Mammary epithelial cell (primary cell): ENCODE data around the gene STK24.

Source experiments
- EZH2 ChIP-seq: IDR thresholded peaks from 2 replicates; pipeline ENCODE4 v1.6.1; 2012; ENCODE audit warnings: low read length, inconsistent platforms, borderline replicate concordance
- TF ChIP-seq, protein P1 (sequence below), 2 donors: IDR thresholded peaks in 1 of 2; conservative IDR thresholded peaks in 1 of 2; 2 replicates each; pipeline ENCODE4 v1.5.1; 2011 to 2012; ENCODE audit warnings: inconsistent platforms in 2 of 2, low read length in 2 of 2, mild to moderate bottlenecking in 2 of 2, control low read depth in 1 of 2, low read depth in 1 of 2; ENCODE audit not compliant: insufficient read depth in 1 of 2; ENCODE audit errors: extremely low read depth in 1 of 2

- TF ChIP-seq, protein P1, sequence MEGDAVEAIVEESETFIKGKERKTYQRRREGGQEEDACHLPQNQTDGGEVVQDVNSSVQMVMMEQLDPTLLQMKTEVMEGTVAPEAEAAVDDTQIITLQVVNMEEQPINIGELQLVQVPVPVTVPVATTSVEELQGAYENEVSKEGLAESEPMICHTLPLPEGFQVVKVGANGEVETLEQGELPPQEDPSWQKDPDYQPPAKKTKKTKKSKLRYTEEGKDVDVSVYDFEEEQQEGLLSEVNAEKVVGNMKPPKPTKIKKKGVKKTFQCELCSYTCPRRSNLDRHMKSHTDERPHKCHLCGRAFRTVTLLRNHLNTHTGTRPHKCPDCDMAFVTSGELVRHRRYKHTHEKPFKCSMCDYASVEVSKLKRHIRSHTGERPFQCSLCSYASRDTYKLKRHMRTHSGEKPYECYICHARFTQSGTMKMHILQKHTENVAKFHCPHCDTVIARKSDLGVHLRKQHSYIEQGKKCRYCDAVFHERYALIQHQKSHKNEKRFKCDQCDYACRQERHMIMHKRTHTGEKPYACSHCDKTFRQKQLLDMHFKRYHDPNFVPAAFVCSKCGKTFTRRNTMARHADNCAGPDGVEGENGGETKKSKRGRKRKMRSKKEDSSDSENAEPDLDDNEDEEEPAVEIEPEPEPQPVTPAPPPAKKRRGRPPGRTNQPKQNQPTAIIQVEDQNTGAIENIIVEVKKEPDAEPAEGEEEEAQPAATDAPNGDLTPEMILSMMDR (conservative IDR thresholded peaks at IDR 0.05 in 1 of 2, IDR thresholded peaks at IDR 0.05 in 1 of 2; ENCODE audit: extremely low read depth in 1 of 2, insufficient read depth in 1 of 2, low read depth in 1 of 2, low read length in 2 of 2) = no peak
- TF ChIP-seq EZH2 = no peak
Observed at GRCh38 chr13:98398581-98398980, 178.3 kb downstream of the STK24 start.
